ENCODE data around the gene HAAO. TPM values are rescaled to one million over a fixed set of nuclear protein-coding genes. Genes with fewer than 3 reads are reported as not detected.

Gene HAAO
- total and polyA plus RNA-seq, 2 donors (not counting 1 experiment from before 2014, with no cell fraction given) = 6.4 to 17.6 TPM

- no peaks in the 10 kb centered on the region for H3K27me3 ChIP-seq (replicated peaks in 1 of 4; ENCODE audit: control extremely low read depth in 1 of 4, control insufficient read depth in 3 of 4, insufficient read depth in 4 of 4, low read length in 3 of 4)
- H3K9me3 Mint-ChIP-seq (ENCODE audit: insufficient read depth) = no peaks in the 10 kb centered on the region
- H3K27me3 Mint-ChIP-seq = no peaks in the 10 kb centered on the region
- no peak for TF ChIP-seq EZH2 (IDR thresholded peaks at IDR 0.05; ENCODE audit: borderline replicate concordance, insufficient read depth, low read depth, low read length, poor library complexity, severe bottlenecking)
- TF ChIP-seq CTCF (IDR thresholded peaks at IDR 0.05) = no peak
- DNase-seq = no peak
- H3K27ac ChIP-seq (ENCODE audit: low read length in 2 of 2) = no peak overlapping the region
- no peaks in the 10 kb centered on the region for H4K20me1 ChIP-seq (ENCODE audit: control insufficient read depth, insufficient read depth, low read length, poor library complexity, severe bottlenecking)
- no peak overlapping the region for H2AFZ ChIP-seq (ENCODE audit: insufficient read depth, low read depth, low read length, poor library complexity, severe bottlenecking)
- peaks cover 17% of the 10 kb centered on the region for H3K4me1 Mint-ChIP-seq
- peaks cover 35% of the 10 kb centered on the region for H3K79me2 ChIP-seq (ENCODE audit: control insufficient read depth, insufficient read depth, low read length)
- H3K9me3 ChIP-seq (ENCODE audit: control extremely low read depth in 1 of 3, control insufficient read depth in 2 of 3, insufficient read depth in 1 of 3, low read length in 2 of 3) = no peaks in the 10 kb centered on the region
- H3K27ac Mint-ChIP-seq = no peak overlapping the region
- H3K4me1 ChIP-seq (ENCODE audit: control insufficient read depth in 2 of 2, insufficient read depth in 2 of 2, low read length in 2 of 2) = peaks cover 9 to 15% of the 10 kb centered on the region in 2 donors
- H3K4me3 Mint-ChIP-seq = no peak overlapping the region
- no peak overlapping the region for H3K4me3 ChIP-seq (ENCODE audit: control extremely low read depth in 1 of 5, extremely low read depth in 1 of 5, insufficient read depth in 1 of 5, low read depth in 2 of 5, low read length in 4 of 5)
- H3K9ac ChIP-seq (ENCODE audit: low read length) = no peak overlapping the region
- ChIA-PET POLR2A (no interaction called here), CTCF (no interaction called here)
- 78% methylated on average over 6 of the region's 9 CpGs for WGBS (ENCODE audit: insufficient coverage)
- intact Hi-C loops (cut with micrococcal nuclease) = no loop called here
- H3K4me2 ChIP-seq (replicated peaks; ENCODE audit: low read depth, low read length, poor library complexity, severe bottlenecking) = no peak overlapping the region
- no peak for ATAC-seq (ENCODE audit: low read depth)
- no peaks in the 10 kb centered on the region for H3K36me3 ChIP-seq (replicated peaks in 1 of 2; ENCODE audit: control extremely low read depth in 1 of 2, control insufficient read depth in 1 of 2, extremely low read depth in 1 of 2, insufficient read depth in 2 of 2, low read length in 1 of 2)
Observed at GRCh38 chr2:42788478-42788793, 3.9 kb downstream of the HAAO start.

- DNase-seq (no peak), ATAC-seq (ENCODE audit: low read depth) (no peak)
- peaks cover 30% of the 10 kb centered on the region for H3K79me2 ChIP-seq (ENCODE audit: control insufficient read depth, insufficient read depth, low read length)
- intact Hi-C loops (cut with micrococcal nuclease) = no loop called here
- CTCF ChIA-PET = no interaction called here
- H3K9ac ChIP-seq (ENCODE audit: low read length) = no peak overlapping the region
- WGBS (ENCODE audit: insufficient coverage) = 79% methylated on average over 6 of the region's 12 CpGs
- Mint-ChIP-seq H3K4me3 (no peak overlapping the region), H3K9me3 (ENCODE audit: insufficient read depth) (no peaks in the 10 kb centered on the region), H3K27ac (no peak overlapping the region), H3K4me1 (peaks cover 14% of the 10 kb centered on the region), H3K27me3 (no peaks in the 10 kb centered on the region)
- H3K4me3 ChIP-seq (ENCODE audit: control extremely low read depth in 1 of 5, extremely low read depth in 1 of 5, insufficient read depth in 1 of 5, low read depth in 2 of 5, low read length in 4 of 5) = no peak overlapping the region
- no peaks in the 10 kb centered on the region for H3K27me3 ChIP-seq (replicated peaks in 1 of 4; ENCODE audit: control extremely low read depth in 1 of 4, control insufficient read depth in 3 of 4, insufficient read depth in 4 of 4, low read length in 3 of 4)
- no peak overlapping the region for H3K27ac ChIP-seq (ENCODE audit: low read length in 2 of 2)
- no peak for TF ChIP-seq EZH2 (IDR thresholded peaks at IDR 0.05; ENCODE audit: borderline replicate concordance, insufficient read depth, low read depth, low read length, poor library complexity, severe bottlenecking)
- TF ChIP-seq CTCF (IDR thresholded peaks at IDR 0.05) = no peak
- no peaks in the 10 kb centered on the region for H3K36me3 ChIP-seq (replicated peaks in 1 of 2; ENCODE audit: control extremely low read depth in 1 of 2, control insufficient read depth in 1 of 2, extremely low read depth in 1 of 2, insufficient read depth in 2 of 2, low read length in 1 of 2)
- no peak overlapping the region for H3K4me2 ChIP-seq (replicated peaks; ENCODE audit: low read depth, low read length, poor library complexity, severe bottlenecking)
- POLR2A ChIA-PET = no interaction called here
- H2AFZ ChIP-seq (ENCODE audit: insufficient read depth, low read depth, low read length, poor library complexity, severe bottlenecking) = no peak overlapping the region
- no peaks in the 10 kb centered on the region for H4K20me1 ChIP-seq (ENCODE audit: control insufficient read depth, insufficient read depth, low read length, poor library complexity, severe bottlenecking)
- H3K4me1 ChIP-seq (ENCODE audit: control insufficient read depth in 2 of 2, insufficient read depth in 2 of 2, low read length in 2 of 2) = peaks cover 6 to 11% of the 10 kb centered on the region in 2 donors
- H3K9me3 ChIP-seq (ENCODE audit: control extremely low read depth in 1 of 3, control insufficient read depth in 2 of 3, insufficient read depth in 1 of 3, low read length in 2 of 3) = no peaks in the 10 kb centered on the region
Observed at GRCh38 chr2:42787788-42788477, 4.5 kb downstream of the HAAO start.

Data from B cell (primary cell).